IPS-15b (cell line): Measurements from ENCODE around the gene ANXA2R.

Experiments
- H3K27me3 ChIP-seq: one replicate; pipeline ENCODE4 v1.6.1; 2013; ENCODE audit warnings: low read length; ENCODE audit not compliant: control insufficient read depth, insufficient read depth
- H3K36me3 ChIP-seq: one replicate; pipeline ENCODE4 v1.6.1; 2013; ENCODE audit warnings: low read length; ENCODE audit not compliant: control insufficient read depth, insufficient read depth
- H3K4me1 ChIP-seq: one replicate; pipeline ENCODE4 v1.6.1; 2013; ENCODE audit warnings: mild to moderate bottlenecking, low read length; ENCODE audit not compliant: control insufficient read depth, insufficient read depth
- H3K4me3 ChIP-seq: one replicate; pipeline ENCODE4 v1.5.1; 2013; ENCODE audit warnings: low read depth, low read length
- H3K9ac ChIP-seq: one replicate; pipeline ENCODE4 v1.6.1; 2013; ENCODE audit warnings: low read depth, mild to moderate bottlenecking, low read length
- H3K9me3 ChIP-seq: one replicate; pipeline ENCODE4 v1.6.1; 2013; ENCODE audit warnings: mild to moderate bottlenecking, low read length; ENCODE audit not compliant: control insufficient read depth, insufficient read depth

ANXA2R gene

GRCh38 chr5:43005031-43005430 is 35.1 kb downstream of the ANXA2R start:
- Histone ChIP-seq H3K4me1 (no peaks in the 10 kb centered on the region), H3K9me3 (no peaks in the 10 kb centered on the region), H3K36me3 (no peaks in the 10 kb centered on the region), H3K9ac (no peak overlapping the region), H3K27me3 (peaks cover 86% of the 10 kb centered on the region), H3K4me3 (no peak overlapping the region)

- Histone ChIP-seq H3K9me3 (no peaks in the 10 kb centered on the region), H3K9ac (no peak overlapping the region), H3K4me3 (no peak overlapping the region), H3K4me1 (no peaks in the 10 kb centered on the region), H3K27me3 (peaks cover 97% of the 10 kb centered on the region), H3K36me3 (no peaks in the 10 kb centered on the region)
Observed at GRCh38 chr5:43001748-43002147, 38.4 kb downstream of the ANXA2R start.

- H3K9me3 ChIP-seq, result no peaks in the 10 kb centered on the region
- H3K9ac ChIP-seq, result no peak overlapping the region
- no peak overlapping the region for H3K4me3 ChIP-seq
- H3K4me1 ChIP-seq, result no peaks in the 10 kb centered on the region
- H3K36me3 ChIP-seq, result no peaks in the 10 kb centered on the region
- H3K27me3 ChIP-seq, result peaks cover 97% of the 10 kb centered on the region
Observed at GRCh38 chr5:43000914-43001313, 39.2 kb downstream of the ANXA2R start.

GRCh38 chr5:43000111-43000840 is 39.8 kb downstream of the ANXA2R start:
- Histone ChIP-seq H3K9me3 (no peaks in the 10 kb centered on the region), H3K36me3 (no peaks in the 10 kb centered on the region), H3K4me1 (no peaks in the 10 kb centered on the region), H3K9ac (no peak overlapping the region), H3K27me3 (peaks cover 99% of the 10 kb centered on the region), H3K4me3 (peak overlapping the region; percentile 43)

- Histone ChIP-seq H3K27me3 (peaks cover 100% of the 10 kb centered on the region), H3K9ac (no peak overlapping the region), H3K9me3 (no peaks in the 10 kb centered on the region), H3K4me1 (no peaks in the 10 kb centered on the region), H3K36me3 (no peaks in the 10 kb centered on the region), H3K4me3 (no peak overlapping the region)
Observed at GRCh38 chr5:42995360-42995751, 44.8 kb downstream of the ANXA2R start.

- Histone ChIP-seq H3K36me3 (no peaks in the 10 kb centered on the region), H3K27me3 (peaks cover 100% of the 10 kb centered on the region), H3K9ac (no peak overlapping the region), H3K4me1 (no peaks in the 10 kb centered on the region), H3K4me3 (peak overlapping the region; percentile 40), H3K9me3 (no peaks in the 10 kb centered on the region)
Observed at GRCh38 chr5:42994555-42995359, 45.4 kb downstream of the ANXA2R start.

GRCh38 chr5:42994246-42994554 is 45.9 kb downstream of the ANXA2R start:
- H3K4me3 ChIP-seq, result no peak overlapping the region
- H3K27me3 ChIP-seq, result peaks cover 100% of the 10 kb centered on the region
- H3K9ac ChIP-seq, result no peak overlapping the region
- H3K4me1 ChIP-seq, result no peaks in the 10 kb centered on the region
- H3K9me3 ChIP-seq, result no peaks in the 10 kb centered on the region
- no peaks in the 10 kb centered on the region for H3K36me3 ChIP-seq

GRCh38 chr5:42993516-42994245 is 46.4 kb downstream of the ANXA2R start:
- H3K27me3 ChIP-seq, result peaks cover 100% of the 10 kb centered on the region
- H3K9me3 ChIP-seq, result no peaks in the 10 kb centered on the region
- no peaks in the 10 kb centered on the region for H3K36me3 ChIP-seq
- H3K4me3 ChIP-seq, result no peak overlapping the region
- H3K4me1 ChIP-seq, result no peaks in the 10 kb centered on the region
- H3K9ac ChIP-seq, result no peak overlapping the region

GRCh38 chr5:42992088-42992879 is 47.8 kb downstream of the ANXA2R start:
- Histone ChIP-seq H3K36me3 (no peaks in the 10 kb centered on the region), H3K4me1 (no peaks in the 10 kb centered on the region), H3K9me3 (no peaks in the 10 kb centered on the region), H3K9ac (no peak overlapping the region), H3K27me3 (peaks cover 89% of the 10 kb centered on the region), H3K4me3 (peak overlapping the region; percentile 61)

- H3K27me3 ChIP-seq, result peaks cover 82% of the 10 kb centered on the region
- no peak overlapping the region for H3K9ac ChIP-seq
- H3K4me1 ChIP-seq, result no peaks in the 10 kb centered on the region
- no peaks in the 10 kb centered on the region for H3K36me3 ChIP-seq
- peak overlapping the region; percentile 61 for H3K4me3 ChIP-seq
- H3K9me3 ChIP-seq, result no peaks in the 10 kb centered on the region
Observed at GRCh38 chr5:42991404-42992087, 48.6 kb downstream of the ANXA2R start.

- Histone ChIP-seq H3K9ac (no peak overlapping the region), H3K4me3 (peak overlapping the region; percentile 61), H3K27me3 (peaks cover 79% of the 10 kb centered on the region)
Observed at GRCh38 chr5:42990892-42991291, 49.2 kb downstream of the ANXA2R start.

More at GRCh38 chr5:42990892-42991291, 49.2 kb downstream of the ANXA2R start:
- no peaks in the 10 kb centered on the region for H3K36me3 ChIP-seq
- no peaks in the 10 kb centered on the region for H3K4me1 ChIP-seq
- no peaks in the 10 kb centered on the region for H3K9me3 ChIP-seq
